ENCODE measurements around the gene TBC1D14. TPM values are rescaled to one million over a fixed set of nuclear protein-coding genes. Genes with fewer than 3 reads are reported as not detected.

Gene TBC1D14
- total RNA-seq, 2 donors from 2014 or later = 42.3 to 43.5 TPM

DNA sequence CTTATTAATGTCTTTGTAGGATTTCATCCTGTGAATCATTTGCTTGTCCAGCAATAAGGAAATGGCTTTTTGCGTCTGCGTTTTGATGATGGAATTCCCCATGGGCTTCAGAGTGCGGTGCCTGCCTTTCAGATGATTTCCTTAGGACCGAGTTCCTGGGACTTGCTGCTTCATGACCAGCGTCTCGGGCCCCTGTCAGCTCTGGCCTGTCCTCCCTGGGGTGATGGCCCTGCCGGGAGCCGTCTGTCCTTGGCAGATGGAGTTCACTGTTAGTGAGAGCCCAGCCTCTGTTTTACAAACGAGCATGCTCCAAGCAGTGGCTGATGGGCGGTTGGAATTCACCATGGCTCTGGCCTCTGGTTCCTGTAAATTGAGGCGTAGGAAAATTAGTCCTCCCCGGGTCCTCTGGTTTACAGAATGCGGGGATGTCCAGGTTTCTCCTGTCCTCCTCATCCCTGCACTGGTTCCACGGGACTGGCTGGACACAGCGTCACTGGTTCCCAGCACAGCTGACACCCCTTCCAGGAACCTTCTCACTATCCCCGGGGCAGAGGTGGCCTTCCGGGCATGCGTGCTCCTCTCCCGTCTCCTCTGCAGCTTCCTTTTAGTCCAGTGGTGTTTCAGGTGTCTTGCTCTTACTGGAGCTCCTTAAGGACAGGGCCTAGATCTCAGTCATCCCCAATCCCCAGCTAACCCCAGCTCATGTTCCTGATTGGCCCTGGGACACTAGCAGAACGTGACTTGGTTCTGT lies 34.9 kb downstream of the TBC1D14 start:
- Histone ChIP-seq H3K9ac (ENCODE audit: extremely low read depth, low read length, poor library complexity, severe bottlenecking) (no peak overlapping the region), H3K36me3 (ENCODE audit: control insufficient read depth, insufficient read depth, low read length) (no peaks in the 10 kb centered on the region), H3K27me3 (ENCODE audit: control insufficient read depth, insufficient read depth, low read length, poor library complexity, severe bottlenecking) (no peaks in the 10 kb centered on the region), H3K4me1 (ENCODE audit: control insufficient read depth, insufficient read depth, low read length) (peaks cover 11% of the 10 kb centered on the region), H3K4me3 (ENCODE audit: low read length) (no peak overlapping the region), H3K9me3 (ENCODE audit: control insufficient read depth, low read length) (peaks cover 3% of the 10 kb centered on the region), H3K27ac (ENCODE audit: low read depth, low read length) (peak overlapping the region; percentile 21)
- Mint-ChIP-seq H3K36me3 (ENCODE audit: low read depth) (no peaks in the 10 kb centered on the region), H3K27me3 (ENCODE audit: insufficient read depth) (no peaks in the 10 kb centered on the region), H3K4me3 (no peak overlapping the region), H3K4me1 (peaks cover 41% of the 10 kb centered on the region), H3K9me3 (peaks cover 4% of the 10 kb centered on the region), H3K27ac (peak overlapping the region; percentile 76)
- DNase-seq = peak; percentile 64
- WGBS, 2 experiments (ENCODE audit: insufficient coverage in 1 of 2, insufficient read length in 1 of 2) = 73 to 78% methylated on average over 12 to 20 of the region's 20 CpGs
- TF ChIP-seq, protein P1, sequence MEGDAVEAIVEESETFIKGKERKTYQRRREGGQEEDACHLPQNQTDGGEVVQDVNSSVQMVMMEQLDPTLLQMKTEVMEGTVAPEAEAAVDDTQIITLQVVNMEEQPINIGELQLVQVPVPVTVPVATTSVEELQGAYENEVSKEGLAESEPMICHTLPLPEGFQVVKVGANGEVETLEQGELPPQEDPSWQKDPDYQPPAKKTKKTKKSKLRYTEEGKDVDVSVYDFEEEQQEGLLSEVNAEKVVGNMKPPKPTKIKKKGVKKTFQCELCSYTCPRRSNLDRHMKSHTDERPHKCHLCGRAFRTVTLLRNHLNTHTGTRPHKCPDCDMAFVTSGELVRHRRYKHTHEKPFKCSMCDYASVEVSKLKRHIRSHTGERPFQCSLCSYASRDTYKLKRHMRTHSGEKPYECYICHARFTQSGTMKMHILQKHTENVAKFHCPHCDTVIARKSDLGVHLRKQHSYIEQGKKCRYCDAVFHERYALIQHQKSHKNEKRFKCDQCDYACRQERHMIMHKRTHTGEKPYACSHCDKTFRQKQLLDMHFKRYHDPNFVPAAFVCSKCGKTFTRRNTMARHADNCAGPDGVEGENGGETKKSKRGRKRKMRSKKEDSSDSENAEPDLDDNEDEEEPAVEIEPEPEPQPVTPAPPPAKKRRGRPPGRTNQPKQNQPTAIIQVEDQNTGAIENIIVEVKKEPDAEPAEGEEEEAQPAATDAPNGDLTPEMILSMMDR (conservative IDR thresholded peaks at IDR 0.05) = no peak

DNA sequence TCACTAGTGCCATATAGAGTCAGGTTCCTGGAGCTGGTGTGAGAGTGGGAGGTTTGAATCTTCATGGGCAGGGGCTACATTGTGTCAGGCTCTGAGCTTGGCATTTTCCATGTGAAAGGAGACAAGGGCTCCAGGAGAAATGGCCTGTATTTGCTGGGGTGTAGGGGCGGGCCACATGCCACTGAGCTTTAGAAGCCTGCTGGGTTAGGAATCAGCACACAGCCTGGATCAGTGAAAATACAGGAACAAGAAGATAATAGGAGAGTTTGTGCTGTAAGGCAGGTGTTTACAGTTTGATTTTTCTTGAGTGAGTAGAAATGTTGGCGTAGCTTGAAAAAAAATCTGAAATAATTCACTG lies 35.4 kb downstream of the TBC1D14 start:
- Histone ChIP-seq H3K27me3 (ENCODE audit: control insufficient read depth, insufficient read depth, low read length, poor library complexity, severe bottlenecking) (no peaks in the 10 kb centered on the region), H3K4me1 (ENCODE audit: control insufficient read depth, insufficient read depth, low read length) (peaks cover 11% of the 10 kb centered on the region), H3K27ac (ENCODE audit: low read depth, low read length) (peak overlapping the region; percentile 9), H3K36me3 (ENCODE audit: control insufficient read depth, insufficient read depth, low read length) (no peaks in the 10 kb centered on the region), H3K9me3 (ENCODE audit: control insufficient read depth, low read length) (peaks cover 7% of the 10 kb centered on the region), H3K4me3 (ENCODE audit: low read length) (no peak overlapping the region), H3K9ac (ENCODE audit: extremely low read depth, low read length, poor library complexity, severe bottlenecking) (no peak overlapping the region)
- Mint-ChIP-seq H3K27ac (peak overlapping the region; percentile 76), H3K36me3 (ENCODE audit: low read depth) (peaks cover 2% of the 10 kb centered on the region), H3K4me1 (peaks cover 39% of the 10 kb centered on the region), H3K27me3 (ENCODE audit: insufficient read depth) (no peaks in the 10 kb centered on the region), H3K4me3 (no peak overlapping the region), H3K9me3 (peaks cover 6% of the 10 kb centered on the region)
- TF ChIP-seq, protein P1 (conservative IDR thresholded peaks at IDR 0.05) = no peak
- DNase-seq = no peak
- WGBS, 2 experiments (ENCODE audit: insufficient coverage in 1 of 2, insufficient read length in 1 of 2) = 80 to 85% methylated on average over 2 of the region's 2 CpGs

DNA sequence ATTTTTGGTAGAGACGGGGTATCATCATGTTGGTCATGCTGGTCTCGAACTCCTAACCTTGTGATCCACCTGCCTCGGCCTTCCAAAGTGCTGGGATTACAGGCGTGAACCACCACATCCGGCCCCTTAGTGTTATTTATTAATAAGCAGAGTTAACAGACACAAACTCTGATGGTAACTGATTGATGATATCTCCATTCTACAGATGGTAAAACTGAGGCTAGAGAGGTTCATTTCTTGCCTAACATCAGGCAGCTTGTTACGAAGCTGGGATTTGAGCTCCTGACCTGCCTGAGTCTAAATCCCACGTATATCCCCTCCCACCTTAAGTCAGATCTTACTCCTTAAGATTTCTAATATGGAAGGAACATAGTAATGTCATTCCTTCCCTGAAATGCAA lies 36.9 kb downstream of the TBC1D14 start:
- 83 to 97% methylated on average over 1 to 7 of the region's 7 CpGs for WGBS, 2 experiments (ENCODE audit: insufficient coverage in 1 of 2, insufficient read length in 1 of 2)
- Mint-ChIP-seq H3K36me3 (ENCODE audit: low read depth) (peaks cover 4% of the 10 kb centered on the region), H3K4me3 (no peak overlapping the region)

More for the DNA sequence above, 36.9 kb downstream of the TBC1D14 start:
- peaks cover 8% of the 10 kb centered on the region for H3K9me3 Mint-ChIP-seq
- Histone ChIP-seq H3K9me3 (ENCODE audit: control insufficient read depth, low read length) (peaks cover 8% of the 10 kb centered on the region), H3K4me1 (ENCODE audit: control insufficient read depth, insufficient read depth, low read length) (peaks cover 11% of the 10 kb centered on the region), H3K36me3 (ENCODE audit: control insufficient read depth, insufficient read depth, low read length) (no peaks in the 10 kb centered on the region), H3K27ac (ENCODE audit: low read depth, low read length) (no peak overlapping the region), H3K4me3 (ENCODE audit: low read length) (no peak overlapping the region), H3K27me3 (ENCODE audit: control insufficient read depth, insufficient read depth, low read length, poor library complexity, severe bottlenecking) (no peaks in the 10 kb centered on the region), H3K9ac (ENCODE audit: extremely low read depth, low read length, poor library complexity, severe bottlenecking) (no peak overlapping the region)
- no peak for DNase-seq
- H3K27me3 Mint-ChIP-seq (ENCODE audit: insufficient read depth) = no peaks in the 10 kb centered on the region
- no peak overlapping the region for H3K27ac Mint-ChIP-seq
- peaks cover 30% of the 10 kb centered on the region for H3K4me1 Mint-ChIP-seq
- TF ChIP-seq, protein P1 (conservative IDR thresholded peaks at IDR 0.05) = no peak

All from endodermal cell (in vitro differentiated cells).